ENCODE results near the gene FGF22. TPM values are rescaled to one million over a fixed set of nuclear protein-coding genes. Genes with fewer than 3 reads are reported as not detected.

FGF22 gene
- total and polyA plus RNA-seq, 2 of the 8 experiments (the other 6 are each of a cell fraction or from before 2014, with no cell fraction given): 0.44 to 1.7 TPM

DNA sequence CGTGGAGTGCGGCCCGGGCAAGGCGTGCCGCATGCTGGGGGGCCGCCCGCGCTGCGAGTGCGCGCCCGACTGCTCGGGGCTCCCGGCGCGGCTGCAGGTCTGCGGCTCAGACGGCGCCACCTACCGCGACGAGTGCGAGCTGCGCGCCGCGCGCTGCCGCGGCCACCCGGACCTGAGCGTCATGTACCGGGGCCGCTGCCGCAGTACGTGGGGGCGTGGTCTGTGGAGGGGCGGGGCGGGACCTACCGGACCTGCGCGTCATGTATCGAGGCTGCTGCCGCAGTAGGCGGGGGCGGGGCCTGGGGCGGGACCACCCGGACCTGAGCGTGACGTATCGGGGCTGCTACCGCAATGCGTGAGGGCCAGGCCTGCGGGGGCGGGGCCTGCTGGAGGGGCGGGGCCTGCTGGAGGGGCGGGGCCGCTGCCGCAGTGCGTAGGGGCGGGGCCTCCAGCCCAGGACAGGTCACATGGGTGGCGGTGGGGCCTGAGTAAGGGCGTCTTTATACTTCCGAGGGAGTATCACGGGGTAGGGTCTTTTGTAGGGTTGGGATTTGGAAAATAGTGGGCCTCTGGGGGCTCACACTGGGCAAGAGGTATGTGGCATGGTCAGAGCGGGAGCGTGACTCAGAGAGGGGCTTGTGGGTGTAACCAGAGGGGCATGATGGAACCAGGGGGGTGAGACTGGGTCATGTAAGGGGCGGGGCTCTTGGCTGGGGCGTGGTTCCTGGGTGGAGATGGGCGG lies 40.8 kb downstream of the FGF22 start (continued):
- TF ChIP-seq CREB1 (IDR thresholded peaks at IDR 0.05) (peak; percentile 80), GABPA (IDR thresholded peaks at IDR 0.05; ENCODE audit: borderline replicate concordance, insufficient read depth, low read length) (no peak), EGR1 (IDR thresholded peaks at IDR 0.05; ENCODE audit: borderline replicate concordance, low read depth, low read length) (no peak), BACH1 (IDR thresholded peaks at IDR 0.05; ENCODE audit: low read length) (no peak), POLR2AphosphoS5 (IDR thresholded peaks at IDR 0.05; ENCODE audit: low read depth, low read length) (peak; percentile 31; the same call in 1 of the 2 replicates), RFX5 (IDR thresholded peaks at IDR 0.05; ENCODE audit: borderline replicate concordance, low read depth, low read length) (no peak), CBX8 (IDR thresholded peaks at IDR 0.05; ENCODE audit: borderline replicate concordance, low read depth, low read length) (no peak), TEAD4 (IDR thresholded peaks at IDR 0.05; ENCODE audit: low read depth, low read length) (no peak), MAX (IDR thresholded peaks at IDR 0.05) (peak; percentile 11; the same call in 1 of the 2 replicates), ZNF274 (IDR thresholded peaks at IDR 0.05; ENCODE audit: borderline replicate concordance, extremely low read depth, low read length) (no peak), POLR2A (IDR thresholded peaks at IDR 0.05; ENCODE audit: control extremely low read depth in 1 of 2, low read depth in 2 of 2, low read length in 2 of 2) (peak in 1 of 2 experiments; percentile 57; a peak in 1 of 3 replicates), BCL11A (IDR thresholded peaks at IDR 0.05; ENCODE audit: low read depth in 2 of 2, low read length in 2 of 2) (no peak), KDM5A (IDR thresholded peaks at IDR 0.05; ENCODE audit: low read length) (no peak), RNF2 (IDR thresholded peaks at IDR 0.05; ENCODE audit: borderline replicate concordance, low read depth, low read length, missing control alignments, poor library complexity, severe bottlenecking) (no peak), RXRA (IDR thresholded peaks at IDR 0.05; ENCODE audit: insufficient read depth, low read depth, low read length) (no peak), GTF2F1 (IDR thresholded peaks at IDR 0.05; ENCODE audit: borderline replicate concordance, low read depth, low read length) (no peak), RBBP5 (IDR thresholded peaks at IDR 0.05; ENCODE audit: borderline replicate concordance, low read depth, low read length) (0 out of 2 replicates have a peak, but pooled peaks have one; percentile 4), SP2 (IDR thresholded peaks at IDR 0.05; ENCODE audit: low read length) (no peak), SP1 (IDR thresholded peaks at IDR 0.05; ENCODE audit: low read depth, low read length) (no peak; the same call in 1 of the 2 replicates), SUZ12 (IDR thresholded peaks at IDR 0.05; ENCODE audit: low read length) (no peak), KDM1A (IDR thresholded peaks at IDR 0.05; ENCODE audit: borderline replicate concordance, low read length) (no peak), RAD21 (IDR thresholded peaks at IDR 0.05 in 1 of 2, conservative IDR thresholded peaks at IDR 0.05 in 1 of 2; ENCODE audit: low read depth in 2 of 2, low read length in 2 of 2) (peak in 1 of 2 experiments; percentile 37; a peak in 1 of 4 replicates), SP4 (IDR thresholded peaks at IDR 0.05; ENCODE audit: low read length) (peak; percentile 92)
- TF ChIP-seq, protein P1, sequence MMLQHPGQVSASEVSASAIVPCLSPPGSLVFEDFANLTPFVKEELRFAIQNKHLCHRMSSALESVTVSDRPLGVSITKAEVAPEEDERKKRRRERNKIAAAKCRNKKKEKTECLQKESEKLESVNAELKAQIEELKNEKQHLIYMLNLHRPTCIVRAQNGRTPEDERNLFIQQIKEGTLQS (IDR thresholded peaks at IDR 0.05; ENCODE audit: insufficient read depth, low read depth, low read length): 0 out of 2 replicates have a peak, but pooled peaks have one; percentile 33
